Measurements from ENCODE around the gene MAP2K3.

MAP2K3 gene

DNA sequence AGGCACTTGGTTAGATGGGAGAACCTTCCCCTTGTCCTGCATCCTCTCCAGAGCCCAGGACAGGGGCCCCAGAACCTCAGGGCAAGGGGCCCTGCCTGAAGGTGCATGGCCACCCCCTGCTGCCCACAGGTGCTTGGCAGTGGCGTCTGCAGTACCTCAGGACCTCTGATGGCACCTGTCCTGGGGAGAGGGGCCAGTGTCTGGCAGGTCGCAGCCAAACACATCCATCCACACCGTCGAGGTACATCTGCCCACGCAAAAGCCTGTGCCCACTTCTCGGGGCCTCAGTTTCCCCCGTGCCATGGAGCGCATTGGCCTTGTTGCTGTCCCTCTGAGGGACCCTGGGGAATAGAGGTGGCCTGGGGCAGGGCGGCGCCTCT, 9.3 kb downstream of the MAP2K3 start:
- FAIRE-seq: no peak
- no peak for DNase-seq (ENCODE audit: insufficient read length, low spot score)
- TF ChIP-seq SPI1 (IDR thresholded peaks at IDR 0.05; ENCODE audit: low read depth, low read length) (no peak), POLR2A (IDR thresholded peaks at IDR 0.05; ENCODE audit: low read depth, low read length) (no peak), POU2F2 (IDR thresholded peaks at IDR 0.05; ENCODE audit: low read depth, low read length) (no peak), PAX5 (IDR thresholded peaks at IDR 0.05; ENCODE audit: insufficient read depth, low read length, severe bottlenecking) (no peak), POLR2AphosphoS5 (IDR thresholded peaks at IDR 0.05; ENCODE audit: low read depth, low read length) (no peak), TAF1 (IDR thresholded peaks at IDR 0.05; ENCODE audit: low read depth, low read length) (no peak)

DNA sequence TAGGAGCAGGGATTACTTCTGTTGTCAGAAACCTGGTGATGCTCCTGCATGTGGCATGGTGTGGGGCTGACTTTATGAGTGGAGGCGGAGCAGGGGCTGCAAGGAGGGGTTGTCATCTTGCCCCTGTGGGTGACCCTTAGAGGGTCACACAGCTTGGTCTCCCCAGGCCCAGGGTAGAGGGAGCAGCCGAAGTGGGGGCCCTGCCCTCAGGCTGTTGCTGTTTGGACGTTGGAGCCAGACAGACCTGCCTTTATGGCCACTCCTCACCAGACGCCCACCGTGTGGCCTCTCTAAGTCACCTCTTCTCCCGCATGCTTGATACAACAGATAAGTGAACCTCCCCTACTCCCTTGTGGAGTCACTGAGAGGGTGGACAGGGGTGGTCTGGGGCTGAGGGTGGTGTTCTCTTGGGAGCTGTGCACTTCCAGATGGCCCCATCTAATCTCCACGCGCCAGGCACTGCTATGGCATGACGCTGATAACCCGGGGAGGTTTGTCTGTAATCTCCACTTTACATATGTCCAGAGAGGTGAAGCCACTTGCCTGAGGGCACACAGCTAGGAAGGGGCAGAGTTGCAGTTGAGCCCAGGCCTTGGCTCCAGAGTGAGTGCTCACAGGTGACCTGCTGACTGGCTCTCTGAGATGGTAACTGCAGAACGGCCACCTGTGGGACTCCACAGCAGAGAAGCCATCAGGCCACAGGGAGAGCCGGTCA, 10.0 kb downstream of the MAP2K3 start:
- DNase-seq (ENCODE audit: insufficient read length, low spot score) (no peak), FAIRE-seq (no peak)
- TF ChIP-seq POU2F2 (IDR thresholded peaks at IDR 0.05; ENCODE audit: low read depth, low read length) (no peak), PAX5 (IDR thresholded peaks at IDR 0.05; ENCODE audit: insufficient read depth, low read length, severe bottlenecking) (no peak), POLR2A (IDR thresholded peaks at IDR 0.05; ENCODE audit: low read depth, low read length) (no peak), SPI1 (IDR thresholded peaks at IDR 0.05; ENCODE audit: low read depth, low read length) (no peak), POLR2AphosphoS5 (IDR thresholded peaks at IDR 0.05; ENCODE audit: low read depth, low read length) (no peak), TAF1 (IDR thresholded peaks at IDR 0.05; ENCODE audit: low read depth, low read length) (no peak)

DNA sequence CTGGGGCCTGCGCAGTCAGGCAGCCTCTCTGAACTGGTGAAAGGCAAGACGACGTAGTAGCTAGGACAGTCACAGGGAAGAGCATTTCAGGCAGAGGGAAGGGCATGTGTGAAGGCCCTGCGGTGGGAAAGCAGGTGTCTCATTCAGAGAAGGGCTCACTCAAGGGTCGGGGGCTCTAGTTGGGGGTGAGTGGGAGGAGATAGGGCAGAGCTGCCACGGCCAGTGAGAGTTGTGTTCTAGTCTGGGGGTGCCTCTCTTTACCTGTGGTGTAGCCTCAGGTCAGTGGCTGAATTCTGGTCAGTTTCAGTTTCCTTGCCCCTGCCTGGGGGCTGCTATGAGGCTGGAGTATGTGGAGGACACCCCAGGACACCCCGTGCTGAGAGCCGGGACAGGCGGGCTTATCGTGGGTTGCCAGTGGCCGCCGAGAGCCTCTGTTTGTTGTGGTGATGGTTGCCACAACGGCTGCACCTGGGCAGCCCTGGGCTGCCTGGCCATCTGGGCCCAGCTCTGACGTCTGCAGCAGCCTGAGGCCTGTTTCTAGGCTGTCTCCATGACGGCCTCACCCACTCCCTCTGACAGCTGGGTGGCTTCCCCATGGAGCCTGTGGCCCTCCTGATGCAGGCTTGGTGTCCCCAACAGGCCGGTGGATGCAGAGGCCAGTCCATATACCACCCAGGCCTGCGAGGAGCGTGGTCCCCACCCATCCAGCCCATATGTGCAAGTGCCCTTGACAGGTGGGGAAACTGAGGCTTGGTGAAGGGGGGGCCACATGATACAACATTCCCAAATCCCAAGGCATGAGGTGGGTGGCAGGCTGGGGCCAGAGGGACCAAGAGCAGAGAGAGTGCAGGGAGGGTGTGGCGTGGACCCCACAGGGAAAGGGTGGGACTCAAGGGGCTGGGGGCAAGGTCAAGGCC, 10.8 kb downstream of the MAP2K3 start:
- DNase-seq (ENCODE audit: insufficient read length, low spot score) (no peak), FAIRE-seq (no peak)
- no peak for TF ChIP-seq POLR2AphosphoS5 (IDR thresholded peaks at IDR 0.05; ENCODE audit: low read depth, low read length)
- TF ChIP-seq TAF1 (IDR thresholded peaks at IDR 0.05; ENCODE audit: low read depth, low read length): no peak
- no peak for TF ChIP-seq PAX5 (IDR thresholded peaks at IDR 0.05; ENCODE audit: insufficient read depth, low read length, severe bottlenecking)
- TF ChIP-seq POU2F2 (IDR thresholded peaks at IDR 0.05; ENCODE audit: low read depth, low read length): no peak
- no peak for TF ChIP-seq POLR2A (IDR thresholded peaks at IDR 0.05; ENCODE audit: low read depth, low read length)
- no peak for TF ChIP-seq SPI1 (IDR thresholded peaks at IDR 0.05; ENCODE audit: low read depth, low read length)

DNA sequence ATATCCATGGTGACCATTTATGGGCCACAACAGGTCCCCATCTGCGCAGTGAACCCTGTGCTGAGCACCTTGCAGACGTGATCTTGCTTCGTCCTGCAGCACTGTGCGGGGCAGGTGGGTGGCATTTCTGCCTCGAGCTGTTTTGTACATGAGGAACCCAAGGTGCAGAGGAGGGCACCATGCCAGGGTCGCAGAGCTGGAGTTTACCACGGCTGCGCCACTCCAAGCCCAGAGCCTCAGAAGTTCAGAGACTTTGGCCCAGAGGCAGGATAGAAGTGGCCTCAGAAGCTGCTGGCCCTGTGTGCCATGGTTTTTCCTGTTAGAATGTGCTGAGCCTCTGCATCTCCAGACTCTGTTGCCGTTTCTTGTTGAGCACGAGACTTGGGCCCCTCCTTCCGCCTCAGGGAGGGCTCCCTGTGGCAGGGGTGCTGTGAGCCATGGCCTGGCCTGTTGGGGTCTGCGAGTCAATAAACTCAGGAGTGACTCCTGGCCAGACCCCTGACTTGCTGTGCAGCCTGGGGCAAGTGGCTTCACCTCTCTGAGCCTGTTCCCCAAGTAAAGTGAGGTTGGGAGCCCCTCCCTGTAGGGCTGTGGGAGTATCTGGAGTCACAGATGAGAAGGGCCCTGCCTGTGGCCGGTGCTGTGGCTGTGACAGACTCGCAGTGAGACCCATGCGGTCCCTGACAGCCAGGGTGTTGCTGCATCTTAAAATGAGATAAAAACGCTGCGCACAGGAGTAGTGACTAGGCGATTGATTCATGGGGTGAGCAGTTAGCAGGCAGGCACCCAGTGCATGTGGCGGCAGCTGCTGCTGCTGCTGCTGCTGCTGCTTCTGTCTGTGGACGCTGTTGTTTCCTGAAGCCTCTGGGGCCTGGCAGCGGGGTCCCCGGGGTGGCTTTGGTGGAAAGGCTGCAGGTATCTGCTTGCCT, 11.8 kb downstream of the MAP2K3 start:
- FAIRE-seq (no peak), DNase-seq (ENCODE audit: insufficient read length, low spot score) (no peak)
- TF ChIP-seq POU2F2 (IDR thresholded peaks at IDR 0.05; ENCODE audit: low read depth, low read length): no peak
- no peak for TF ChIP-seq PAX5 (IDR thresholded peaks at IDR 0.05; ENCODE audit: insufficient read depth, low read length, severe bottlenecking)
- no peak for TF ChIP-seq SPI1 (IDR thresholded peaks at IDR 0.05; ENCODE audit: low read depth, low read length)
- TF ChIP-seq POLR2AphosphoS5 (IDR thresholded peaks at IDR 0.05; ENCODE audit: low read depth, low read length): no peak
- no peak for TF ChIP-seq TAF1 (IDR thresholded peaks at IDR 0.05; ENCODE audit: low read depth, low read length)
- no peak for TF ChIP-seq POLR2A (IDR thresholded peaks at IDR 0.05; ENCODE audit: low read depth, low read length)

DNA sequence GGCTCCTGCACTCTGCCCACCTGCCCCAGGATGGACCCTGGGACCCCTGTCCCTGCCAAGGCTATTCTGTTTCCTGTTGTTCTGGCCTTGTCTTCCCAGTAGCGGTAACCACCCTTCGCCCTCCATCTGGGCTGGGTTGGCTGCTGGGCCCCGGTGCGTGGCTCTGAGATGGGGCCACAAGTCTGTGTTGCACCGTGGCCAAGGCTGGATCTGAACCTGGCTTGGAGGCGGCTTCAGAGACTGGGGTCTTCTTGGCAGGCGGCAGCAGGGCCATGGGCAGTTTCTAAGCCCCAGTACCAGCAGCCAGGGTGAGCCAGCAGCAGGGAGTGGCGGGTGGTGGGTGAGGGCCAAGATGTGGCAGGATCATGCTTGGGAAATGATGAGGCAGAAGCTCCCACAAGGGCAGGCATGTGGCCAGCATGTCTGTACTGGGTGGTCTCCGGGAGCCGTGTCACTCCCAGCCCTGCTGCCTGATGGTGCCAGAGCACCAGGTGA, 12.6 kb downstream of the MAP2K3 start:
- TF ChIP-seq TAF1 (IDR thresholded peaks at IDR 0.05; ENCODE audit: low read depth, low read length): no peak
- no peak for TF ChIP-seq POLR2A (IDR thresholded peaks at IDR 0.05; ENCODE audit: low read depth, low read length)
- TF ChIP-seq POLR2AphosphoS5 (IDR thresholded peaks at IDR 0.05; ENCODE audit: low read depth, low read length): no peak
- no peak for TF ChIP-seq SPI1 (IDR thresholded peaks at IDR 0.05; ENCODE audit: low read depth, low read length)
- TF ChIP-seq POU2F2 (IDR thresholded peaks at IDR 0.05; ENCODE audit: low read depth, low read length): no peak
- no peak for TF ChIP-seq PAX5 (IDR thresholded peaks at IDR 0.05; ENCODE audit: insufficient read depth, low read length, severe bottlenecking)
- FAIRE-seq: no peak
- no peak for DNase-seq (ENCODE audit: insufficient read length, low spot score)

DNA sequence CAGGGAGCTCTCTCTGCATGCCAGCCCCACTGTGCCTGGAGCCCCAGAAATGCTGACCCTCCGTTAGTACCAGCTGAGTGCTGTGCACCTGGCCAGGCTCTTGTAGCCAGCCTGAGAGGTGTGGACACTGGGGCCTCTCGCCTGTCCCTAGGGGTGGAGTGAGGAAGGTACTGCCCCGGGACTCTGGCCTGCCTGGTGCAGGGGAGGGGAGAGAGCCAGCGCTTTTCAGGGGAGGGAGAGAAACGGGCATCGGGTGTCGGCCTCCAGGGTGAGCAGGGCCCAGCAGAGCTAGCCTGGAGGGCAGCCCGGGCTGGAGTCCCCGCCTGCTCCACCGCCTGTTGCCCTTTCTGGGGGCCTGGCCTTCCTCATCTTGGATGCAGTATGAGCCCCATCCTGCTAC, 13.1 kb downstream of the MAP2K3 start:
- no peak for FAIRE-seq
- no peak for DNase-seq (ENCODE audit: insufficient read length, low spot score)
- no peak for TF ChIP-seq SPI1 (IDR thresholded peaks at IDR 0.05; ENCODE audit: low read depth, low read length)
- TF ChIP-seq PAX5 (IDR thresholded peaks at IDR 0.05; ENCODE audit: insufficient read depth, low read length, severe bottlenecking): no peak
- TF ChIP-seq POLR2AphosphoS5 (IDR thresholded peaks at IDR 0.05; ENCODE audit: low read depth, low read length): no peak
- no peak for TF ChIP-seq POU2F2 (IDR thresholded peaks at IDR 0.05; ENCODE audit: low read depth, low read length)
- TF ChIP-seq TAF1 (IDR thresholded peaks at IDR 0.05; ENCODE audit: low read depth, low read length): no peak

DNA sequence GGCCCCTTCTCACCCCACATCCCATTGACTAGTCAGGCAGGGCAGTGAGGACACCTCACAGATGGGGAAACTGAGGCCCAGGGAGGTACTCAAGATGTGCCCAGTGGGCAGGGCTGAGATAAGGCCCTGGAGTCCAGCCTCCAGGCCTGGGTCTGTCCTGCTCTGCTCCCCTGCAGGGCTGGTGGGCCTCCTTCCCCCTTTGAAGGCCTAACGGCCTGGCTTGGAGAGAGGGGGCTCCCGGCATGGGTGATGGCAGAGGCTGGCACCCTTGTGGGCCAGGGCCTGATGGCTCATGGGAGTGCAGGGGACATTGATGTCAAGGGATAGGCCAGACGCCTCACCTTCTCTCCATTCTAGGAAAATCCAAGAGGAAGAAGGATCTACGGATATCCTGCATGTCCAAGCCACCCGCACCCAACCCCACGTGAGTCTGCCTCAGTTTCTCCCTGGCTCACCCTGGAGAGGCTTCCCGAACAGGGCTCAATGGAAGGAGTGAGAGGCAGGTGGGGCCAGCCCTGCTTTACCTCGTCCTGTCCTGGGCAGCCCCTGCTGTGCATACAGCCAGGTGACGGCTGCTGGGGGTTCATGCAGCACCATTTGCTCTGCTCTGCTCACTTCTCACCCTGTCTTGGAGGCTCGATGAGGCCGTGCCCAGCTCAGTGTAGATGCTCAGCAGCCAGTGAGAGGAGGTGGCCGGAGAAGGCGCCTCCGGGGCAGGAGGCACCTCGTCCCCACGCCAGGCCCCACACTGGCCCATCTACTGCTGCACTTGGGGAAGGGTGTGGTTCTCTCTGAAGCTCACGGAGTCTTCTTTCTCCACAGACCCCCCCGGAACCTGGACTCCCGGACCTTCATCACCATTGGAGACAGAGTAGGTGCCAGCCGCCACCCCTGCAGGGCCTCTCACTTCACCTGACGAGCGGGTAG, 13.8 kb downstream of the MAP2K3 start:
- no peak for FAIRE-seq
- TF ChIP-seq POLR2AphosphoS5 (IDR thresholded peaks at IDR 0.05; ENCODE audit: low read depth, low read length) (no peak), POLR2A (IDR thresholded peaks at IDR 0.05; ENCODE audit: low read depth, low read length) (no peak), SPI1 (IDR thresholded peaks at IDR 0.05; ENCODE audit: low read depth, low read length) (no peak), POU2F2 (IDR thresholded peaks at IDR 0.05; ENCODE audit: low read depth, low read length) (no peak), PAX5 (IDR thresholded peaks at IDR 0.05; ENCODE audit: insufficient read depth, low read length, severe bottlenecking) (no peak), TAF1 (IDR thresholded peaks at IDR 0.05; ENCODE audit: low read depth, low read length) (no peak)
- DNase-seq (ENCODE audit: insufficient read length, low spot score): no peak

Measured in GM12891 (cell line).